K562 (cell line): Measurements from ENCODE around the gene SERTAD2. TPM values are rescaled to one million over a fixed set of nuclear protein-coding genes. Genes with fewer than 3 reads are reported as not detected.

Source experiments
- BCL6 ChIP-seq: fragments of 250-450 bp; sonication (Bioruptor Pico); IDR thresholded peaks from 2 replicates; pipeline ENCODE4 v1.4.0; 2020
- BDP1 ChIP-seq: IDR thresholded peaks from 3 replicates; pipeline ENCODE4 v1.6.1; 2011; ENCODE audit not compliant: insufficient read length, insufficient read depth
- CBX8 ChIP-seq: fragments of 200-600 bp; sonication (generic); IDR thresholded peaks from 2 replicates; pipeline ENCODE4 v1.6.1; 2012; ENCODE audit warnings: borderline replicate concordance, mixed run types, low read depth, mild to moderate bottlenecking, moderate library complexity, mixed read lengths, low read length, control low read depth, inconsistent platforms; ENCODE audit not compliant: poor library complexity, severe bottlenecking; ENCODE audit errors: extremely low read depth
- CTCFL ChIP-seq: IDR thresholded peaks from 2 replicates; pipeline ENCODE4 v1.6.1; 2011; ENCODE audit warnings: borderline replicate concordance, low read depth, mild to moderate bottlenecking, moderate library complexity, low read length; ENCODE audit not compliant: insufficient read depth, poor library complexity, severe bottlenecking
- E2F4 ChIP-seq: sonication (generic); formaldehyde crosslinking; IDR thresholded peaks from 2 replicates; pipeline ENCODE4 v1.8.0; 2022; ENCODE audit warnings: mild to moderate bottlenecking, low read depth, missing genetic modification reagents
- EHMT2 ChIP-seq: fragments of 450-650 bp; IDR thresholded peaks from 2 replicates; pipeline ENCODE4 v1.6.1; 2018; ENCODE audit warnings: antibody characterized with exemption
- ELF2 ChIP-seq: fragments of 250-450 bp; sonication (Bioruptor Pico); IDR thresholded peaks from 2 replicates; pipeline ENCODE4 v1.5.0; 2021; ENCODE audit warnings: mild to moderate bottlenecking
- FUS ChIP-seq: fragments of 200-400 bp; formaldehyde crosslinking; optimal IDR thresholded peaks from 2 replicates; pipeline ENCODE3; 2017; ENCODE audit warnings: low read depth, low read length
- HMG20A ChIP-seq: fragments of 450-650 bp; formaldehyde crosslinking; conservative IDR thresholded peaks from 2 replicates; pipeline ENCODE4 v1.4.0; 2020; ENCODE audit warnings: mild to moderate bottlenecking, mixed read lengths
- ILF3 ChIP-seq: fragments of 450-650 bp; IDR thresholded peaks from 2 replicates; pipeline ENCODE4 v1.6.1; 2018; ENCODE audit warnings: antibody characterized with exemption, mild to moderate bottlenecking, moderate library complexity, borderline replicate concordance
- MAFK ChIP-seq: IDR thresholded peaks from 2 replicates; pipeline ENCODE4 v1.6.1; 2011; ENCODE audit warnings: low read length, improper control_type of control experiment
- MBD1 ChIP-seq: fragments of 250-450 bp; sonication (Bioruptor Pico); IDR thresholded peaks from 2 replicates; pipeline ENCODE4 v1.8.0; 2022; ENCODE audit warnings: inconsistent platforms
- MXI1 ChIP-seq: IDR thresholded peaks from 2 replicates; pipeline ENCODE4 v1.6.1; 2011; ENCODE audit warnings: low read depth, mild to moderate bottlenecking, improper control_type of control experiment, low read length
- NCOA1 ChIP-seq: fragments of 450-650 bp; IDR thresholded peaks from 2 replicates; pipeline ENCODE4 v1.6.1; 2016; ENCODE audit warnings: low read depth
- SUPT5H ChIP-seq: fragments of 450-650 bp; IDR thresholded peaks from 2 replicates; pipeline ENCODE4 v1.6.1; 2016
- TRIM24 ChIP-seq, 2 experiments: fragments of 450-650 bp; IDR thresholded peaks; 2 replicates each; pipeline ENCODE4 v1.6.1; 2016
- ZBTB43 ChIP-seq: sonication (generic); formaldehyde crosslinking; IDR thresholded peaks from 2 replicates; pipeline ENCODE4 v1.8.0; 2023; ENCODE audit warnings: mild to moderate bottlenecking, missing genetic modification reagents
- ZNF165 ChIP-seq: fragments of 250-450 bp; sonication (Bioruptor Pico); IDR thresholded peaks from 2 replicates; pipeline ENCODE4 v1.4.0; 2020; ENCODE audit warnings: borderline replicate concordance
- ZNF655 ChIP-seq: fragments of 250-450 bp; sonication (Bioruptor Pico); IDR thresholded peaks from 2 replicates; pipeline ENCODE4 v1.5.0; 2021
- ZNF785 ChIP-seq: fragments of 250-450 bp; sonication (Bioruptor Pico); IDR thresholded peaks from 2 replicates; pipeline ENCODE4 v1.4.0; 2020; ENCODE audit warnings: mild to moderate bottlenecking
- polyA plus RNA-seq, 8 experiments: library from polyadenylated mRNA; depleted of rRNA in 4 of 8; stranded (reverse) in 5 of 8; unstranded in 3 of 8; fragments of >200 nt; fragmentation: Nextera tagmentation in 2 of 8; fragmentation: Illumina TruSeq in 1 of 8; extraction: Ambion mirVana in 2 of 8; extraction: Trizol in 1 of 8; gene quantifications; 2 replicates each; pipeline versions ENCODE4 v1.2.1 to v1.2.3, GENCODE V29; 2011 to 2014; ENCODE audit warnings: inconsistent platforms in 1 of 8, missing spikeins in 1 of 8
- total RNA-seq, 7 experiments: library from RNA; depleted of rRNA in 6 of 7; stranded (reverse); fragments of >200 nt in 6 of 7; fragmentation: Illumina TruSeq in 2 of 7; extraction: Trizol in 2 of 7; gene quantifications; 2 replicates each; pipeline versions ENCODE4 v1.2.1 to v1.2.3, GENCODE V29; 2011 to 2021; ENCODE audit warnings: low replicate concordance in 1 of 7

SERTAD2 gene
- total and polyA plus RNA-seq, 9 of the 15 experiments (the other 6 are each of a cell fraction or from before 2014, with no cell fraction given), result 3.0 to 12.5 (median 6.1) TPM

GRCh38 chr2:64654063-64654811 is 524 bp upstream of the SERTAD2 start (continued):
- TF ChIP-seq MBD1 (CRISPR knock-in tag), result no peak
- no peak for TF ChIP-seq CTCFL
- TF ChIP-seq BDP1, result no peak
- no peak for TF ChIP-seq CBX8
- TF ChIP-seq ZNF785, result no peak
- TF ChIP-seq MAFK, result no peak
- no peak for TF ChIP-seq BCL6 (CRISPR knock-in tag)
- no peak for TF ChIP-seq EHMT2
- no peak for TF ChIP-seq ZNF165 (CRISPR knock-in tag)
- no peak for TF ChIP-seq TRIM24 (IDR thresholded peaks at IDR 0.05)
- no peak for TF ChIP-seq MXI1
- TF ChIP-seq HMG20A (CRISPR knock-in tag), result no peak
- no peak for TF ChIP-seq ZBTB43 (CRISPR knock-in tag)
- TF ChIP-seq FUS, result no peak
- TF ChIP-seq SUPT5H, result peak; percentile 72; the same call in 1 of the 2 replicates
- no peak for TF ChIP-seq E2F4 (CRISPR knock-in tag)
- no peak for TF ChIP-seq NCOA1
- TF ChIP-seq ZNF655 (CRISPR knock-in tag), result no peak
- no peak for TF ChIP-seq ELF2 (CRISPR knock-in tag)
- TF ChIP-seq ILF3, result no peak
